Erythroblast (primary cell): ENCODE measurements around the gene PARP1.

Experiments used
- GATA1 ChIP-seq: IDR thresholded peaks from 2 replicates; pipeline ENCODE4 v1.6.1; 2011; ENCODE audit warnings: low read depth, mild to moderate bottlenecking, control low read depth, low read length, moderate library complexity
- POLR2A ChIP-seq: IDR thresholded peaks from 2 replicates; pipeline ENCODE4 v1.6.1; 2011; ENCODE audit warnings: mild to moderate bottlenecking, low read length

DNA sequence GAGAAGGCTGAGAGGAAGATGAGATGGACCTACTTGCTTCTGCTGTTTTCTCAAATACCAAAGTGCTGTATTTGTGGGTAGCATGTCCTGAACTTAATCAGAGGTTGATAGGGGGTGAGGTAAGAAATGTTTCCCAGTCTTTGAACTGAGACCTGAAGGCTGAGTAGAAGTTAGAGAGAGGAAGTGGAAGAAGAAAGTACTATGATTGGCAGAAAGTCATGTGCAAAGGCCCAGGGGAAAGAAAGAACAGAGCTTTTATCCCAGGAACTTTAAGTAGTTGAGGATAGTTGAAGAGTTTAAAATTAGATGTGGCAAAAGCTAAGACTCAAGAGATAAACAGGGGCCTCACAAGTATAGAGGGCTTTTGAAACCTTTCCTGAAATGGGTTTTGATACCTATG, 83.4 kb downstream of the PARP1 start:
- TF ChIP-seq POLR2A (no peak), GATA1 (no peak)
